ENCODE data around the gene PTK7.
A peak's percentile ranks its signal among the peaks of the same experiment; 100 is the strongest.

The PTK7 gene

DNA sequence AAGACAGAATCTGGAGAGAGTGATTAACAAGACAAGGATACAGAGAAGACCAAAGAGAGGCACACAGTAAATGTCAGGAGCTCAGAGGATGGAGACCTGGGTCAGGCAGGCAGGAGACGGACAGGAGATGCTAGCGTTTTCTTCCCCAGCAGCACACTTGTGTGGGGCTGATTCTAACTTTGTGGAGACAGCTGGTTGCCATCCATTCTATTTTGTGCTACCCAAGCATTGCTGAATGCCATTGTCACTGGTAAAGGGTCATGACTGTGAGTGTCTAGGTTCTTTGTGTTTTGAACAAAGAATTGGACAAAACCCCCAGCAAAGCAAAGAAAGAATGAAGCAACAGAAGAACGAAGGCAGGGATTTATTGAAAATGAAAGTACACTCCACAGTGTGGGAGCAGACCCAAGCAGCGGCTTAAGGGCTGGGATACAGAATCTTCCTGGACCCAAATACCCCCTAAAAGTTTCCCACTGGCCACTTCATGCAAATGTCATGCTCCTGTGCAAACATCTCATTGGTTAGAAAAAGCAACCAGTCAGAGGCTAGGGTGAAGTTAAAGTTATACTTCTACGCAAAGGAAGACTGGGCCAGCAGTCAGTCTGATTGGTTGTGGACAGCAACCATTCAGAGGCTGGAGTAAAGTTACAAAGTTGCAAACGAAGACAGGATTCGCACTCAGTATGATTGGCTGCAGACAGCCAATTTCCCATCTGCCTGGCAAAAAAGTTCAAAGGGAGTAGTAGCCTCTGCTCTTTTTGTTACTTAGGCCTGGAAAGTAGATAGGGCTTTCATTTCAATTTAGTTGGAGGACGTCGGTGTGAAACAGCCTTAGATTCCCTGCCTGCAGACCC lies 17.5 kb downstream of the PTK7 start:
- no peak overlapping the region for H3K4me3 ChIP-seq (ENCODE audit: low read length)
- DNase-seq (ENCODE audit: low read depth), result no peak
- TF ChIP-seq, protein P1, sequence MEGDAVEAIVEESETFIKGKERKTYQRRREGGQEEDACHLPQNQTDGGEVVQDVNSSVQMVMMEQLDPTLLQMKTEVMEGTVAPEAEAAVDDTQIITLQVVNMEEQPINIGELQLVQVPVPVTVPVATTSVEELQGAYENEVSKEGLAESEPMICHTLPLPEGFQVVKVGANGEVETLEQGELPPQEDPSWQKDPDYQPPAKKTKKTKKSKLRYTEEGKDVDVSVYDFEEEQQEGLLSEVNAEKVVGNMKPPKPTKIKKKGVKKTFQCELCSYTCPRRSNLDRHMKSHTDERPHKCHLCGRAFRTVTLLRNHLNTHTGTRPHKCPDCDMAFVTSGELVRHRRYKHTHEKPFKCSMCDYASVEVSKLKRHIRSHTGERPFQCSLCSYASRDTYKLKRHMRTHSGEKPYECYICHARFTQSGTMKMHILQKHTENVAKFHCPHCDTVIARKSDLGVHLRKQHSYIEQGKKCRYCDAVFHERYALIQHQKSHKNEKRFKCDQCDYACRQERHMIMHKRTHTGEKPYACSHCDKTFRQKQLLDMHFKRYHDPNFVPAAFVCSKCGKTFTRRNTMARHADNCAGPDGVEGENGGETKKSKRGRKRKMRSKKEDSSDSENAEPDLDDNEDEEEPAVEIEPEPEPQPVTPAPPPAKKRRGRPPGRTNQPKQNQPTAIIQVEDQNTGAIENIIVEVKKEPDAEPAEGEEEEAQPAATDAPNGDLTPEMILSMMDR (conservative IDR thresholded peaks at IDR 0.05; ENCODE audit: low read depth, low read length), result no peak

DNA sequence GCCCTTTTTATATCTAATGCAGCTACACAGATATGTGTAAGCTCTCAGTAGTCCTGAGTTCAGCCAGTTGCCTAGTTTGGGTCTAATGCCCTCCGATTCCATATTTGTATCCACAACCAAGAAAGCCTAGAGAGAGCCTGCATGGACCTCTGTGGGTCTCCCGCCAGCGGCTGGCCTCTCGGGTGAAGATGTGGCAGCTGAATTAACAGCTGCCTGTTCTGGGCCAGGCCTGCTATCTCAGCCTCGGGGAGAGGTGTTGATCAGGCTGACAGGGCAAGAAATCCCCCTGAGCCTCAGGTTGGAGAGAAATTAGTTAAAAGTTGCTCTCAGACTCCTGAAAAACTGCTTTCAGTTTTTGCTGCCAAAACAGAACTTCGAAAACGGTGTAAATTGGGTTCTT lies 19.8 kb downstream of the PTK7 start:
- no peak overlapping the region for H3K4me3 ChIP-seq (ENCODE audit: low read length)
- no peak for DNase-seq (ENCODE audit: low read depth)
- TF ChIP-seq, protein P1 (conservative IDR thresholded peaks at IDR 0.05; ENCODE audit: low read depth, low read length), result no peak

DNA sequence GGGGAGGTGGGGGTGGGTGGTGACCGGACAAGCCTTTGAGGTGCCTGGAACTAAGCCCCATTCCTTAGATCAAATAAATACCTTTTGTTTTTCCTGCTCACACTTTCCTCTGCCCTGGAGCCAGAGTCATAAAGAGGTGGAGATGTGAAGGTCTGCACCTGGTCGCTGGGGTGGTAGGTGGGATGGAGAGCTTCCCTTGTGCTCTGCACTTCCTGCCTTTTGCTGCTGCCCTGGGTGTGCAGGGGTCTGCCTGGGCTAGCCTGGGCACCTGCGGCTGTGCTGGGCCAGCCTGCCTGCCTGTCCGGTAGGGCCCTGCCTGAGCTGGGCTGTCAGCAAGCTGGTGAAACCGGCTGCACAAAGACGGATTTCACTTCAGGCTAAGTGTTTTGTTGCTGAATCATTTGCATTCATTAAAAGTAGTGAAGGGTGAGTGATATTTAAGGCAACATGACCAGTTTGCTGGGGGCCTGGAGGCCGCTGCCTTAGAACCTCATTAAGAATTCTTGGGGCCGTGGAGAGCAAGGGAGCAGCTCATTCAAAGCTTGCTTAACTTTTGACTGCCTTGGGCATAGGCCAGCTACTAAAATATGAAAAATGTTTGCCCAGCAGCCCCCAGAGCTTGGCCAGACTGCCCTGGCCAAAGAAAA lies 20.5 kb downstream of the PTK7 start:
- TF ChIP-seq, protein P1 (conservative IDR thresholded peaks at IDR 0.05; ENCODE audit: low read depth, low read length), result no peak
- DNase-seq (ENCODE audit: low read depth), result peak; percentile 83
- H3K4me3 ChIP-seq (ENCODE audit: low read length), result no peak overlapping the region

DNA sequence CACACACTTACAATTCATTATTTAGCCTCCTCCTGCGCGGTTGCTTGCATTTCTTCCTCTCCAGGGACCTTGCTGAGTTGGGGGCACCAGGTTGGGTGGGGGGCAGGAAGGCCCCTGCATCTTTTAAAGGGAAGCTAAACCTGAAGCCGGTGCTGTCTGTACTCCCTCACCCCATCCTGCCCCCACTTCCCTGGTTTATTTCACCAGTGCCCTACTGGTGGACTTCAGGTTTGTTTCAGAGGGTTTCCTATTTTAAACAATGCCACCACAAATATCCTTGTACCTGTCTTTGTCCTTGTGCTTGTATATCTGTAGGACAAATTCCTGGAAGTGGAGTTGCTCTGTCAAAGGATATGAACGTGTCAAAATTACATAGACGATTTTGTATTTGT lies 21.0 kb downstream of the PTK7 start:
- TF ChIP-seq, protein P1 (conservative IDR thresholded peaks at IDR 0.05; ENCODE audit: low read depth, low read length), result no peak

DNA sequence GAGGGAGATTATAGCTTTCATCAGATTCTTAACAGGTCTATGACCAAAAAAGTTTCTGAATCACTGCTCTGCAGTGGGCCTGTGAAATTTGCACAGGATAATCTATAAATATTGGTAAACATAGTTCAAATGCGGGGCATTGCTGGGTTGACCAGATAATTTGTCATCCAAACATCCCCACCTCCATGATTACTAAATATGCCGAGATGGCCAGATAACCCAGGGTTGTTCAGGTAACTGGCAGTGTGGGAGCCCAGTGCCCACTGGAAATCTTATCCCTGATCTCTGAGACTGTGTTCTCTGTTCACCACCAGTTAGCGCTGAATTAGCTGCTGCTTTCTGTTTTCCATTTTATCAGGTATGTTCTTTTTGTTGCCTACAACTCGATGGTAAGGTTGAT lies 21.4 kb downstream of the PTK7 start:
- TF ChIP-seq, protein P1 (conservative IDR thresholded peaks at IDR 0.05; ENCODE audit: low read depth, low read length), result no peak
- DNase-seq (ENCODE audit: low read depth), result no peak
- H3K4me3 ChIP-seq (ENCODE audit: low read length), result no peak overlapping the region

More for the DNA sequence above, 21.0 kb downstream of the PTK7 start:
- H3K4me3 ChIP-seq (ENCODE audit: low read length), result no peak overlapping the region
- no peak for DNase-seq (ENCODE audit: low read depth)

DNA sequence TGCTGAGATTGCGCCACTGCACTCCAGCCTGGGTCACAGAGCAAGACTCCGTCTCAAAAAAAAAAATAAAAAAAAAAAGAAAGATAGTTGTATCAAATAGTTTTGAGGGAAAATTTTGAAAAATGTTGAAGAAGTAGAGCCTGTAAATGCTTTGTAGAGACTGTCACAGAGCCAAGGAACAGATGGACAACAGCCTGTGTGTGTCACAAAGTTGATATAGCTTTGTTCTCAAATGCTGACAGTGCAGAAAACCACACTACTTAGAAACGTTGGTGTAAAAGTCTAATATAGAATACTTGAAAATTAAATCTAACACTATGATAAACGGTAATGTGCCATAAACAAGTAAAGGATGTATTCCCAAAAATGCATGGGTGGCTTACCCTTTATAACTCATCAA lies 25.4 kb downstream of the PTK7 start:
- no peak for DNase-seq (ENCODE audit: low read depth)
- TF ChIP-seq, protein P1 (conservative IDR thresholded peaks at IDR 0.05; ENCODE audit: low read depth, low read length), result no peak
- no peak overlapping the region for H3K4me3 ChIP-seq (ENCODE audit: low read length)
